K562 (cell line): ENCODE measurements around the gene APC2. TPM values are rescaled to one million over a fixed set of nuclear protein-coding genes. Genes with fewer than 3 reads are reported as not detected.

ENCODE experiments used
- ATAC-seq: fragments of 200-7000 bp; cut with Tn5 transposase; 3 replicates; pipeline ENCODE4 v1.9.1; 2020; ENCODE audit warnings: moderate library complexity
- BruUV-seq: library from RNA; stranded (reverse); fragments of 400-500 nt; replicated peaks from 2 replicates; lab custom pipeline; 2021; lab: Mats Ljungman, UMichigan
- CTCF ChIA-PET: fragments of 300-600 bp; formaldehyde crosslinking; extraction: SDS; loops from one replicate; lab custom pipeline; 2021; ENCODE audit warnings: low intra/inter-chr PET ratio; lab: Yijun Ruan, JAX
- POLR2A ChIA-PET: fragments of 300-600, 350-650 bp; sonication (Branson Sonifier 250); formaldehyde crosslinking; extraction: SDS; loops from one replicate; lab custom pipeline; 2021; ENCODE audit warnings: antibody characterized with exemption, inconsistent platforms; lab: Yijun Ruan, JAX
- DNase-seq, 4 experiments: peaks; one replicate each; pipeline versions ENCODE4 v3.0.0 to v3.0.0-alpha.2; 2011 to 2018; ENCODE audit warnings: low spot score in 3 of 4, mixed read lengths in 3 of 4; ENCODE audit errors: extremely low read depth in 1 of 4
- FAIRE-seq: peaks from 2 replicates; lab custom pipeline; 2011; peaks lifted over from hg19 to GRCh38; lab: Jason Lieb, UNC
- H2AFZ ChIP-seq: 2 replicates; pipeline ENCODE4 v1.6.0; 2011; ENCODE audit warnings: low read depth, low read length, control low read depth, inconsistent platforms
- H3K27ac ChIP-seq: fragments of 200-600 bp; 3 replicates; pipeline ENCODE4 v1.8.0; 2011; ENCODE audit warnings: low read depth, mild to moderate bottlenecking, control low read depth, inconsistent platforms, low read length, moderate library complexity, mixed read lengths; ENCODE audit errors: extremely low read depth
- H3K27me3 ChIP-seq, 2 experiments: fragments of 300-600 bp in 1 of 2; 2 replicates in 1 of 2; 3 replicates in 1 of 2; pipeline versions ENCODE4 v1.6.0 to v1.8.0; 2011; ENCODE audit warnings: inconsistent platforms in 2 of 2, low read length in 2 of 2, mild to moderate bottlenecking in 1 of 2, mixed read lengths in 1 of 2, moderate library complexity in 1 of 2; ENCODE audit not compliant: control insufficient read depth in 2 of 2, insufficient read depth in 2 of 2
- H3K36me3 ChIP-seq: fragments of 300-600 bp; 3 replicates; pipeline ENCODE4 v1.8.0; 2011; ENCODE audit warnings: mild to moderate bottlenecking, low read length, inconsistent platforms; ENCODE audit not compliant: control insufficient read depth, insufficient read depth
- H3K4me1 ChIP-seq, 2 experiments: fragments of 200-600 bp in 1 of 2; replicated peaks in 1 of 2; 2 replicates in 1 of 2; 3 replicates in 1 of 2; pipeline versions ENCODE4 v1.5.1 to v1.8.0; 2011; ENCODE audit warnings: inconsistent platforms in 2 of 2, low read length in 2 of 2, mild to moderate bottlenecking in 1 of 2, mixed read lengths in 1 of 2, moderate library complexity in 1 of 2; ENCODE audit not compliant: control insufficient read depth in 2 of 2, insufficient read depth in 2 of 2
- H3K4me2 ChIP-seq: 2 replicates; pipeline ENCODE4 v1.6.1; 2011; ENCODE audit warnings: low read length, control low read depth, inconsistent platforms, mixed read lengths; ENCODE audit not compliant: insufficient read depth
- H3K4me3 ChIP-seq: fragments of 200-600 bp; sonication (generic), shearing (Covaris generic); 2 replicates; pipeline ENCODE4 v1.5.1; 2016; ENCODE audit warnings: control low read depth, inconsistent platforms
- H3K79me2 ChIP-seq: fragments of 200-600 bp; 3 replicates; pipeline ENCODE4 v1.8.0; 2011; ENCODE audit warnings: low read length, inconsistent platforms; ENCODE audit not compliant: control insufficient read depth, insufficient read depth
- H3K9ac ChIP-seq, 2 experiments: 2 replicates each; pipeline versions ENCODE4 v1.6.0 to v1.6.1; 2011; ENCODE audit warnings: low read depth in 2 of 2, low read length in 2 of 2, control low read depth in 1 of 2, inconsistent platforms in 1 of 2, mild to moderate bottlenecking in 1 of 2, mixed read lengths in 1 of 2; ENCODE audit not compliant: insufficient read depth in 1 of 2
- H3K9me1 ChIP-seq: one replicate; pipeline ENCODE4 v1.6.0; 2011; ENCODE audit warnings: inconsistent platforms, mild to moderate bottlenecking, low read length, moderate library complexity; ENCODE audit not compliant: control insufficient read depth, insufficient read depth
- H3K9me3 ChIP-seq: replicated peaks from 2 replicates; pipeline ENCODE4 v1.5.1; 2011; ENCODE audit warnings: low read depth, low read length, inconsistent platforms; ENCODE audit not compliant: control insufficient read depth, insufficient read depth
- H4K20me1 ChIP-seq: replicated peaks from 2 replicates; pipeline ENCODE4 v1.6.1; 2011; ENCODE audit warnings: low read length, inconsistent platforms, mixed read lengths; ENCODE audit not compliant: control insufficient read depth, insufficient read depth
- DACH1 ChIP-seq: fragments of 450-650 bp; IDR thresholded peaks from 2 replicates; pipeline ENCODE4 v1.6.1; 2018; ENCODE audit not compliant: partially characterized antibody
- MTF1 ChIP-seq: fragments of 250-450 bp; sonication (Bioruptor Pico); IDR thresholded peaks from 2 replicates; pipeline ENCODE4 v1.9.0; 2021; ENCODE audit warnings: moderate library complexity, mild to moderate bottlenecking, inconsistent platforms, borderline replicate concordance
- NBN ChIP-seq: fragments of 450-650 bp; IDR thresholded peaks from 2 replicates; pipeline ENCODE4 v1.6.1; 2016; ENCODE audit warnings: low read depth, mild to moderate bottlenecking
- POLR2AphosphoS2 ChIP-seq: IDR thresholded peaks from 2 replicates; pipeline ENCODE4 v1.6.1; 2012; ENCODE audit warnings: low read length, improper control_type of control experiment
- SRF ChIP-seq, 2 experiments: fragments of 250-450, 450-650 bp in 1 of 2; sonication (Bioruptor Pico) in 1 of 2; sonication (generic) in 1 of 2; formaldehyde crosslinking; IDR thresholded peaks; 2 replicates each; pipeline versions ENCODE4 v1.5.0 to v1.5.1; 2020 to 2022; ENCODE audit warnings: mild to moderate bottlenecking in 1 of 2, missing genetic modification reagents in 1 of 2
- ZNF124 ChIP-seq: sonication (generic); formaldehyde crosslinking; IDR thresholded peaks from 2 replicates; pipeline ENCODE4 v1.8.1; 2022; ENCODE audit warnings: missing genetic modification reagents
- ZNF583 ChIP-seq: fragments of 250-450 bp; sonication (Bioruptor Pico); IDR thresholded peaks from 2 replicates; pipeline ENCODE4 v1.4.0; 2020
- ZNF699 ChIP-seq: fragments of 250-450 bp; sonication (Bioruptor Pico); IDR thresholded peaks from 2 replicates; pipeline ENCODE4 v1.8.0; 2021; ENCODE audit warnings: mild to moderate bottlenecking, moderate library complexity; ENCODE audit not compliant: insufficient replicate concordance
- WGBS: fragments of 100-300 bp; shearing (Covaris generic); methylation state at CpG from one replicate; pipeline ENCODE4 v1.1.6; 2016; ENCODE audit warnings: low coverage, mixed read lengths; ENCODE audit not compliant: insufficient coverage; ENCODE audit errors: missing lambda C conversion rate; 5-methylcytosine and 5-hydroxymethylcytosine counted together
- in situ Hi-C: fragments of 300-500 bp; cut with MboI; formaldehyde crosslinking; loops from 4 replicates; pipeline ENCODE4 v1.15.0; 2018; ENCODE audit warnings: inconsistent platforms, mixed read lengths
- intact Hi-C: fragments of 100-400 bp; cut with micrococcal nuclease; formaldehyde crosslinking; loops from 2 replicates; pipeline ENCODE4 v1.14.2; 2022
- polyA plus RNA-seq, 8 experiments: library from polyadenylated mRNA; depleted of rRNA in 4 of 8; stranded (reverse) in 5 of 8; unstranded in 3 of 8; fragments of >200 nt; fragmentation: Nextera tagmentation in 2 of 8; fragmentation: Illumina TruSeq in 1 of 8; extraction: Ambion mirVana in 2 of 8; extraction: Trizol in 1 of 8; gene quantifications; 2 replicates each; pipeline versions ENCODE4 v1.2.1 to v1.2.3, GENCODE V29; 2011 to 2014; ENCODE audit warnings: inconsistent platforms in 1 of 8, missing spikeins in 1 of 8
- total RNA-seq, 7 experiments: library from RNA; depleted of rRNA in 6 of 7; stranded (reverse); fragments of >200 nt in 6 of 7; fragmentation: Illumina TruSeq in 2 of 7; extraction: Trizol in 2 of 7; gene quantifications; 2 replicates each; pipeline versions ENCODE4 v1.2.1 to v1.2.3, GENCODE V29; 2011 to 2021; ENCODE audit warnings: low replicate concordance in 1 of 7
- TF ChIP-seq, protein P1 (sequence below): fragments of 150-350 bp; IDR thresholded peaks from 2 replicates; pipeline ENCODE4 v1.6.1; 2014; ENCODE audit warnings: low read depth, mild to moderate bottlenecking, low read length, borderline replicate concordance
- TF ChIP-seq, protein P2 (sequence below): fragments of 250-450 bp; sonication (Bioruptor Pico); IDR thresholded peaks from 2 replicates; pipeline ENCODE4 v1.8.0; 2021; ENCODE audit warnings: moderate library complexity, mild to moderate bottlenecking, inconsistent platforms
- TF ChIP-seq, protein P3 (sequence below): fragments of 450-650 bp; conservative IDR thresholded peaks from 2 replicates; pipeline ENCODE4 v1.6.1; 2016; ENCODE audit warnings: missing genetic modification characterization, low read depth, mild to moderate bottlenecking, missing compliant biosample characterization, moderate library complexity
- TF ChIP-seq, protein P4 (sequence below): sonication (generic); formaldehyde crosslinking; IDR thresholded peaks from 2 replicates; pipeline ENCODE4 v1.8.0; 2022; ENCODE audit warnings: missing genetic modification reagents, mild to moderate bottlenecking, borderline replicate concordance

The APC2 gene
- total and polyA plus RNA-seq, 9 of the 15 experiments (the other 6 are each of a cell fraction or from before 2014, with no cell fraction given), result 0.01 to 0.40 (median 0.05) TPM; not detected in 3

DNA sequence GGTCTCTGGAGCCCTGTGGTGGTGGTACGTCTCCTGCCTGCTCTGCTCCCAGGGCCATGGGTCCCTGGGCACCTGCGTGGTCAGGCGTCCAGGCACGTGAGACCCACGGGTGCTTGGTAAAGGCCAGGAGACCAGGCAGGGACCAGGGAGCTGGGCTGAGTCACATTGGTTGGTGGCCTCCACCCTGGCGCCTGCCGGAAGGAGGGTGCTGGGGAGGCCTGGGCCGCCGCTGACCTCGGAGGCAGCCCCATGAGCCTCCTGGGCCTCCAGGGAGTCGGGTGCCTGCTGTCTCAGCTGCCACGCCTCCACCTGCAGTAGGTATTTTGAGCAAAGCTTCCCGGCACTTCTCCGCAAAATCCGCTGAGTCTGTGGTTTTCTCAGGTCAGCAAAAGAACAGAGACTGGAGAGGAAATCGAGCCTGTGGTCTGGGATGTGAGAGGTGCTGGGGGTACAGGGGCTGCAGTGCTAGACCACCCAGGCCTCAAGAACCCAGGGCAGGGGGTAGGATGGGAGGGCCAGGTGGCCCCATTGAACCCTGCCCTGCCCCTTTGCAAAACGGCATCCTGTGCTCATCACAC lies 70.4 kb downstream of the APC2 start (continued):
- TF ChIP-seq, protein P1, sequence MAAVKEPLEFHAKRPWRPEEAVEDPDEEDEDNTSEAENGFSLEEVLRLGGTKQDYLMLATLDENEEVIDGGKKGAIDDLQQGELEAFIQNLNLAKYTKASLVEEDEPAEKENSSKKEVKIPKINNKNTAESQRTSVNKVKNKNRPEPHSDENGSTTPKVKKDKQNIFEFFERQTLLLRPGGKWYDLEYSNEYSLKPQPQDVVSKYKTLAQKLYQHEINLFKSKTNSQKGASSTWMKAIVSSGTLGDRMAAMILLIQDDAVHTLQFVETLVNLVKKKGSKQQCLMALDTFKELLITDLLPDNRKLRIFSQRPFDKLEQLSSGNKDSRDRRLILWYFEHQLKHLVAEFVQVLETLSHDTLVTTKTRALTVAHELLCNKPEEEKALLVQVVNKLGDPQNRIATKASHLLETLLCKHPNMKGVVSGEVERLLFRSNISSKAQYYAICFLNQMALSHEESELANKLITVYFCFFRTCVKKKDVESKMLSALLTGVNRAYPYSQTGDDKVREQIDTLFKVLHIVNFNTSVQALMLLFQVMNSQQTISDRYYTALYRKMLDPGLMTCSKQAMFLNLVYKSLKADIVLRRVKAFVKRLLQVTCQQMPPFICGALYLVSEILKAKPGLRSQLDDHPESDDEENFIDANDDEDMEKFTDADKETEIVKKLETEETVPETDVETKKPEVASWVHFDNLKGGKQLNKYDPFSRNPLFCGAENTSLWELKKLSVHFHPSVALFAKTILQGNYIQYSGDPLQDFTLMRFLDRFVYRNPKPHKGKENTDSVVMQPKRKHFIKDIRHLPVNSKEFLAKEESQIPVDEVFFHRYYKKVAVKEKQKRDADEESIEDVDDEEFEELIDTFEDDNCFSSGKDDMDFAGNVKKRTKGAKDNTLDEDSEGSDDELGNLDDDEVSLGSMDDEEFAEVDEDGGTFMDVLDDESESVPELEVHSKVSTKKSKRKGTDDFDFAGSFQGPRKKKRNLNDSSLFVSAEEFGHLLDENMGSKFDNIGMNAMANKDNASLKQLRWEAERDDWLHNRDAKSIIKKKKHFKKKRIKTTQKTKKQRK, result no peak

DNA sequence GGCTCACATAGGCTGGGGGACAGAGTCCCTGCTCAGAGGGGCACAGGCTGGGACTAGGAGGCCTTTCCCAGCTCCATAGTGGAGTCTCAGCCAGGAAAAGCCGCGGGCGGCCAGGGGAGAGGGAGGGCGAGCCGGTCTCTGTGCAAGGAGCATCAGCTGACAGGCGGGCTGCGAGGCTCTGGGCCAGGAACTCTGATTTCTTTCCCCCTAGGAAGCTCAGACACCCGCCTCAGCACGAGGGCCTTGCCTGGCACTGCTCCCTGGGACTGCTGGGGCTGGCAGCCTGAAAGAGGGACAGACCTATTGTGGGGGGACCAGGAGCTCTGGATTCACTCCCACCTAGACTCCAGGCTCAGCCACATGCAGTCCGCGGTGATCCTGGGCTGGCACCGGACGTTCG lies 71.7 kb downstream of the APC2 start:
- Histone ChIP-seq H3K9me1 (no peaks in the 10 kb centered on the region), H3K4me1 (peaks cover 3 to 50% of the 10 kb centered on the region in 2 experiments; a peak in 3 of 5 replicates), H3K36me3 (no peaks in the 10 kb centered on the region), H2AFZ (no peak overlapping the region), H3K27ac (no peak overlapping the region), H3K9ac (no peak overlapping the region), H3K79me2 (no peaks in the 10 kb centered on the region), H4K20me1 (peaks cover 11% of the 10 kb centered on the region), H3K4me2 (no peak overlapping the region), H3K4me3 (no peak overlapping the region), H3K27me3 (peaks cover 11 to 28% of the 10 kb centered on the region in 2 experiments; a peak in 4 of 5 replicates), H3K9me3 (no peaks in the 10 kb centered on the region; the same call in 1 of the 2 replicates)
- ATAC-seq, result no peak
- no peak for FAIRE-seq
- in situ Hi-C loops, result no loop called here
- TF ChIP-seq, protein P2, sequence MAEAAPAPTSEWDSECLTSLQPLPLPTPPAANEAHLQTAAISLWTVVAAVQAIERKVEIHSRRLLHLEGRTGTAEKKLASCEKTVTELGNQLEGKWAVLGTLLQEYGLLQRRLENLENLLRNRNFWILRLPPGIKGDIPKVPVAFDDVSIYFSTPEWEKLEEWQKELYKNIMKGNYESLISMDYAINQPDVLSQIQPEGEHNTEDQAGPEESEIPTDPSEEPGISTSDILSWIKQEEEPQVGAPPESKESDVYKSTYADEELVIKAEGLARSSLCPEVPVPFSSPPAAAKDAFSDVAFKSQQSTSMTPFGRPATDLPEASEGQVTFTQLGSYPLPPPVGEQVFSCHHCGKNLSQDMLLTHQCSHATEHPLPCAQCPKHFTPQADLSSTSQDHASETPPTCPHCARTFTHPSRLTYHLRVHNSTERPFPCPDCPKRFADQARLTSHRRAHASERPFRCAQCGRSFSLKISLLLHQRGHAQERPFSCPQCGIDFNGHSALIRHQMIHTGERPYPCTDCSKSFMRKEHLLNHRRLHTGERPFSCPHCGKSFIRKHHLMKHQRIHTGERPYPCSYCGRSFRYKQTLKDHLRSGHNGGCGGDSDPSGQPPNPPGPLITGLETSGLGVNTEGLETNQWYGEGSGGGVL, result no peak
- no peak for TF ChIP-seq SRF (CRISPR knock-in tag; IDR thresholded peaks at IDR 0.05)
- TF ChIP-seq MTF1, result no peak
- TF ChIP-seq, protein P3, sequence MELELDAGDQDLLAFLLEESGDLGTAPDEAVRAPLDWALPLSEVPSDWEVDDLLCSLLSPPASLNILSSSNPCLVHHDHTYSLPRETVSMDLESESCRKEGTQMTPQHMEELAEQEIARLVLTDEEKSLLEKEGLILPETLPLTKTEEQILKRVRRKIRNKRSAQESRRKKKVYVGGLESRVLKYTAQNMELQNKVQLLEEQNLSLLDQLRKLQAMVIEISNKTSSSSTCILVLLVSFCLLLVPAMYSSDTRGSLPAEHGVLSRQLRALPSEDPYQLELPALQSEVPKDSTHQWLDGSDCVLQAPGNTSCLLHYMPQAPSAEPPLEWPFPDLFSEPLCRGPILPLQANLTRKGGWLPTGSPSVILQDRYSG (tag), result no peak
- TF ChIP-seq NBN, result no peak
- no peak for TF ChIP-seq DACH1
- no peak for TF ChIP-seq ZNF583 (CRISPR knock-in tag)
- TF ChIP-seq, protein P4, sequence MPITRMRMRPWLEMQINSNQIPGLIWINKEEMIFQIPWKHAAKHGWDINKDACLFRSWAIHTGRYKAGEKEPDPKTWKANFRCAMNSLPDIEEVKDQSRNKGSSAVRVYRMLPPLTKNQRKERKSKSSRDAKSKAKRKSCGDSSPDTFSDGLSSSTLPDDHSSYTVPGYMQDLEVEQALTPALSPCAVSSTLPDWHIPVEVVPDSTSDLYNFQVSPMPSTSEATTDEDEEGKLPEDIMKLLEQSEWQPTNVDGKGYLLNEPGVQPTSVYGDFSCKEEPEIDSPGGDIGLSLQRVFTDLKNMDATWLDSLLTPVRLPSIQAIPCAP (CRISPR knock-in tag), result no peak
- no peak for TF ChIP-seq POLR2AphosphoS2
- no peak for TF ChIP-seq ZNF124 (CRISPR knock-in tag)
- no peak for TF ChIP-seq ZNF699
- BruUV-seq, result no TSS peak
- ChIA-PET POLR2A (interaction anchor here (0.6 to 0.8 kb wide), 3 partner anchors 20 to 248 kb away, joined by 3 read pairs; no protein-coding TSS in a partner anchor), CTCF (no interaction called here)
- WGBS, result 68% methylated on average over 9 of the region's 14 CpGs
- intact Hi-C loops, result no loop called here
- no peak for DNase-seq
